Trophoblast cell (in vitro differentiated cells and primary cell): ENCODE measurements around the gene CYP2A6.
"Not testable (repeated sequence)": the region's sequence is repeated elsewhere in the genome, so short reads cannot be mapped to it uniquely, and the experiment has no call there.

Experiments
- DNase-seq, 2 donors: peaks; one replicate each; pipeline ENCODE4 v3.0.0-alpha.2; 2016
- H2AFZ ChIP-seq: 2 replicates; pipeline ENCODE4 v1.6.1; 2013; ENCODE audit warnings: low read length, moderate library complexity, mild to moderate bottlenecking; ENCODE audit not compliant: insufficient read depth, poor library complexity
- H2AK5ac ChIP-seq: 2 replicates; pipeline ENCODE4 v1.6.1; 2013; ENCODE audit warnings: mild to moderate bottlenecking, low read length
- H2BK120ac ChIP-seq: 2 replicates; pipeline ENCODE4 v1.6.1; 2013; ENCODE audit warnings: low read length, mild to moderate bottlenecking, moderate library complexity; ENCODE audit not compliant: insufficient read depth, poor library complexity
- H2BK12ac ChIP-seq: 2 replicates; pipeline ENCODE4 v1.6.1; 2013; ENCODE audit warnings: mild to moderate bottlenecking, low read length, moderate library complexity
- H2BK5ac ChIP-seq: 2 replicates; pipeline ENCODE4 v1.6.1; 2013; ENCODE audit warnings: low read length, low read depth, moderate library complexity, mild to moderate bottlenecking; ENCODE audit not compliant: poor library complexity
- H3K14ac ChIP-seq: 2 replicates; pipeline ENCODE4 v1.6.1; 2013; ENCODE audit warnings: mild to moderate bottlenecking, low read length
- H3K18ac ChIP-seq: 2 replicates; pipeline ENCODE4 v1.6.1; 2013; ENCODE audit warnings: mild to moderate bottlenecking, low read length
- H3K23ac ChIP-seq: 2 replicates; pipeline ENCODE4 v1.6.1; 2013; ENCODE audit warnings: low read length
- H3K27ac ChIP-seq: 2 replicates; pipeline ENCODE4 v1.5.1; 2013; ENCODE audit warnings: low read depth, mild to moderate bottlenecking, inconsistent platforms, low read length, moderate library complexity
- H3K27me3 ChIP-seq: 2 replicates; pipeline ENCODE4 v1.6.1; 2013; ENCODE audit warnings: inconsistent platforms, mild to moderate bottlenecking, low read length, moderate library complexity; ENCODE audit not compliant: insufficient read depth
- H3K36me3 ChIP-seq, 2 experiments: 1 replicate in 1 of 2; 2 replicates in 1 of 2; pipeline ENCODE4 v1.6.1; 2013; ENCODE audit warnings: low read length in 2 of 2, mild to moderate bottlenecking in 2 of 2, moderate library complexity in 1 of 2; ENCODE audit not compliant: insufficient read depth in 2 of 2, control insufficient read depth in 1 of 2
- H3K4ac ChIP-seq: 2 replicates; pipeline ENCODE4 v1.6.1; 2013; ENCODE audit warnings: low read depth, mild to moderate bottlenecking, low read length, moderate library complexity
- H3K4me1 ChIP-seq, 2 experiments: 1 replicate in 1 of 2; 2 replicates in 1 of 2; pipeline ENCODE4 v1.6.1; 2013; ENCODE audit warnings: low read length in 2 of 2, mild to moderate bottlenecking in 2 of 2, moderate library complexity in 1 of 2; ENCODE audit not compliant: insufficient read depth in 2 of 2, control insufficient read depth in 1 of 2
- H3K4me2 ChIP-seq: 2 replicates; pipeline ENCODE4 v1.6.1; 2013; ENCODE audit warnings: inconsistent platforms, mild to moderate bottlenecking, low read length, moderate library complexity
- H3K4me3 ChIP-seq: 2 replicates; pipeline ENCODE4 v1.5.1; 2013; ENCODE audit warnings: mild to moderate bottlenecking, low read depth, low read length, inconsistent platforms
- H3K79me1 ChIP-seq: one replicate; pipeline ENCODE4 v1.6.1; 2013; ENCODE audit warnings: low read length
- H3K79me2 ChIP-seq: 2 replicates; pipeline ENCODE4 v1.6.1; 2013; ENCODE audit warnings: low read length, mild to moderate bottlenecking; ENCODE audit not compliant: control insufficient read depth, insufficient read depth, poor library complexity
- H3K9ac ChIP-seq: 2 replicates; pipeline ENCODE4 v1.6.1; 2013; ENCODE audit warnings: mild to moderate bottlenecking, low read length
- H3K9me3 ChIP-seq: 2 replicates; pipeline ENCODE4 v1.6.1; 2013; ENCODE audit warnings: low read depth, mild to moderate bottlenecking, control low read depth, inconsistent platforms, low read length; ENCODE audit not compliant: insufficient read depth
- H4K12ac ChIP-seq: 2 replicates; pipeline ENCODE4 v1.6.1; 2013; ENCODE audit warnings: low read depth, mild to moderate bottlenecking, low read length, moderate library complexity
- H4K8ac ChIP-seq: 2 replicates; pipeline ENCODE4 v1.6.1; 2013; ENCODE audit warnings: low read depth, mild to moderate bottlenecking, low read length, moderate library complexity
- H4K91ac ChIP-seq: one replicate; pipeline ENCODE4 v1.6.1; 2013; ENCODE audit warnings: low read depth, mild to moderate bottlenecking, low read length, moderate library complexity
- WGBS: extraction: QIAGEN DNeasy Blood & Tissue Kit; methylation state at CpG from one replicate; pipeline ENCODE4 v1.1.7; 2013; ENCODE audit warnings: missing lambda C conversion rate; ENCODE audit not compliant: insufficient read length, insufficient coverage; ENCODE audit errors: extremely low coverage; 5-methylcytosine and 5-hydroxymethylcytosine counted together

The CYP2A6 gene

DNA sequence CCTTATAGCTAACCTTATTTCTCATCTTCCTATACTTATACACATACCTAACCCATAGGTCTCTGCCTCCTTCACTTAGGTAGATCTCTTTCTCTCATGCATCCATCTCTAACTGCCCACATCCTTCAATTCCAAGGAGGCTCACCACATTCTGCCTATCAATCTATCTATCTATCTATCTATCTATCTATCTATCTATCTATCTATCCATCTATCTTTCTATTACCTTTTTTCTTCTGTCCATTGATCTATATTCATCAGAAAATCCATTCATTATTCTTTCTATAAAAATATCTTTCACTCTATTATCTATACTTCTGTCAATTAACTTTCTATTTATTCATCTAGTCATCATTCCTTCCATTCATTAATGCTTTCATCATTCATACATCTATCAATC lies 42.9 kb upstream of the CYP2A6 start:
- Histone ChIP-seq H3K27ac (no peak overlapping the region), H2AK5ac (no peak overlapping the region), H3K79me2 (no peaks in the 10 kb centered on the region), H3K14ac (no peak overlapping the region), H2BK12ac (no peak overlapping the region), H3K4ac (no peak overlapping the region), H3K9ac (no peak overlapping the region), H4K12ac (no peak overlapping the region), H2AFZ (no peak overlapping the region), H3K9me3 (peaks cover 1% of the 10 kb centered on the region), H3K4me3 (no peak overlapping the region), H3K79me1 (no peaks in the 10 kb centered on the region), H3K27me3 (no peaks in the 10 kb centered on the region), H3K4me1 (no peaks in the 10 kb centered on the region), H2BK5ac (no peak overlapping the region), H3K36me3 (no peaks in the 10 kb centered on the region), H2BK120ac (no peak overlapping the region), H3K23ac (no peak overlapping the region), H4K91ac (no peak overlapping the region), H3K4me2 (no peak overlapping the region), H3K18ac (no peak overlapping the region), H4K8ac (no peak overlapping the region)
- no peak for DNase-seq

- Histone ChIP-seq H3K4me3 (no peak overlapping the region), H3K4ac (no peak overlapping the region), H3K23ac (no peak overlapping the region), H3K4me2 (no peak overlapping the region), H2BK12ac (no peak overlapping the region), H4K91ac (no peak overlapping the region), H4K12ac (no peak overlapping the region), H2AFZ (no peak overlapping the region), H3K79me2 (no peaks in the 10 kb centered on the region), H3K18ac (no peak overlapping the region), H3K27ac (no peak overlapping the region), H2AK5ac (no peak overlapping the region), H3K4me1 (no peaks in the 10 kb centered on the region), H2BK5ac (no peak overlapping the region), H3K27me3 (no peaks in the 10 kb centered on the region), H3K14ac (no peak overlapping the region), H3K9ac (no peak overlapping the region), H3K36me3 (no peaks in the 10 kb centered on the region), H3K9me3 (peaks cover 1% of the 10 kb centered on the region), H4K8ac (no peak overlapping the region), H2BK120ac (no peak overlapping the region), H3K79me1 (no peaks in the 10 kb centered on the region)
- no peak for DNase-seq
- no CpG with 5 or more reads among the region's 3 CpGs for WGBS
These were observed 39.1 kb upstream of the CYP2A6 start for GRCh38 chr19:40889366-40889765.

DNA sequence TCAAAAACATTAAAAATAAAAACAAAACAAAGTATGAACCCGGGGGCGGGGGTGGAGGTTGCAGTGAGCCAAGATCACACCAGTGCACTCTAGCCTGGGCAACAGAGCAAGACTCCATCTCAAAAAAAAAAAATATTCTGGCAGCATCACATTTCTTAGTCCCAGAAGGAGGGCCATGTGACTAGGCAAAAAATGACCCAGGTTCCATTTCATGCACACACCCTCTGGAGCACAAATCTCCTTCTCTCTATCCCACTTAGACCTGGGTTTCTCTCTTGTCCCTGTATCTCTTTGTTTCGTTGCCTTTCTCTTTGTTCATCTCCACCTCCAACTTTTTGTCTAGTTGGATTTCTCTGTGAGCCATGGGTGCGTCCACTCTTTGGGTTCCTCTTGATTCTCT lies 37.9 kb upstream of the CYP2A6 start:
- no peak for DNase-seq

GRCh38 chr19:40884187-40884931 lies 34.1 kb upstream of the CYP2A6 start:
- H2AK5ac ChIP-seq, H3K27me3 ChIP-seq, H2BK5ac ChIP-seq, H3K27ac ChIP-seq, H4K8ac ChIP-seq, H2BK120ac ChIP-seq, H4K12ac ChIP-seq, H3K4ac ChIP-seq, H3K4me2 ChIP-seq, H3K9me3 ChIP-seq, H3K9ac ChIP-seq, H3K79me2 ChIP-seq, H3K14ac ChIP-seq, H2AFZ ChIP-seq, H3K18ac ChIP-seq, H3K36me3 ChIP-seq, H4K91ac ChIP-seq, H3K4me3 ChIP-seq, H3K23ac ChIP-seq, H3K79me1 ChIP-seq, H3K4me1 ChIP-seq, H2BK12ac ChIP-seq, DNase-seq: not testable (repeated sequence)
- no CpG with 5 or more reads among the region's 1 CpG for WGBS

More for the DNA sequence above, 37.9 kb upstream of the CYP2A6 start:
- Histone ChIP-seq H3K4me2 (no peak overlapping the region), H3K14ac (no peak overlapping the region), H3K36me3 (no peaks in the 10 kb centered on the region), H3K9me3 (peaks cover 1% of the 10 kb centered on the region), H3K4me1 (no peaks in the 10 kb centered on the region), H3K9ac (no peak overlapping the region), H2AFZ (no peak overlapping the region), H3K18ac (no peak overlapping the region), H3K4ac (no peak overlapping the region), H2BK12ac (no peak overlapping the region), H4K12ac (no peak overlapping the region), H3K4me3 (no peak overlapping the region), H3K79me1 (no peaks in the 10 kb centered on the region), H2BK5ac (no peak overlapping the region), H4K8ac (no peak overlapping the region), H3K27ac (no peak overlapping the region), H4K91ac (no peak overlapping the region), H3K23ac (no peak overlapping the region), H2AK5ac (no peak overlapping the region), H3K27me3 (no peaks in the 10 kb centered on the region), H2BK120ac (no peak overlapping the region), H3K79me2 (no peaks in the 10 kb centered on the region)
- WGBS = no CpG with 5 or more reads among the region's 4 CpGs
